Neutrophil (primary cell): Measurements from ENCODE around the gene ZMYND10.

Experiments used
- H3K27ac ChIP-seq: fragments of 200-600 bp; sonication (generic); 2 replicates; pipeline ENCODE4 v1.5.1; 2016; ENCODE audit warnings: mild to moderate bottlenecking, moderate library complexity
- H3K27me3 ChIP-seq: fragments of 200-600 bp; sonication (generic); 2 replicates; pipeline ENCODE4 v1.6.0; 2016; ENCODE audit warnings: mild to moderate bottlenecking
- H3K36me3 ChIP-seq: fragments of 200-600 bp; sonication (generic); 2 replicates; pipeline ENCODE4 v1.5.1; 2017
- H3K4me1 ChIP-seq, 2 experiments: fragments of 200-600 bp in 1 of 2; sonication (generic) in 1 of 2; 1 replicate in 1 of 2; 2 replicates in 1 of 2; pipeline versions ENCODE4 v1.5.1 to v1.6.1; 2013 to 2016; ENCODE audit warnings: low read depth in 1 of 2, low read length in 1 of 2, mild to moderate bottlenecking in 1 of 2, moderate library complexity in 1 of 2; ENCODE audit not compliant: control insufficient read depth in 1 of 2, insufficient read depth in 1 of 2
- H3K4me3 ChIP-seq, 2 experiments: fragments of 200-600 bp in 1 of 2; sonication (generic) in 1 of 2; 1 replicate in 1 of 2; 2 replicates in 1 of 2; pipeline ENCODE4 v1.5.1; 2013 to 2016; ENCODE audit warnings: low read depth in 1 of 2, low read length in 1 of 2, mild to moderate bottlenecking in 1 of 2, moderate library complexity in 1 of 2
- H3K9me3 ChIP-seq: fragments of 200-600 bp; sonication (generic); 2 replicates; pipeline ENCODE4 v1.5.1; 2016
- TF ChIP-seq, protein P1 (sequence below): fragments of 200-600 bp; sonication (generic); IDR thresholded peaks from 2 replicates; pipeline ENCODE4 v1.5.1; 2016; ENCODE audit warnings: antibody characterized with exemption

Gene ZMYND10

DNA sequence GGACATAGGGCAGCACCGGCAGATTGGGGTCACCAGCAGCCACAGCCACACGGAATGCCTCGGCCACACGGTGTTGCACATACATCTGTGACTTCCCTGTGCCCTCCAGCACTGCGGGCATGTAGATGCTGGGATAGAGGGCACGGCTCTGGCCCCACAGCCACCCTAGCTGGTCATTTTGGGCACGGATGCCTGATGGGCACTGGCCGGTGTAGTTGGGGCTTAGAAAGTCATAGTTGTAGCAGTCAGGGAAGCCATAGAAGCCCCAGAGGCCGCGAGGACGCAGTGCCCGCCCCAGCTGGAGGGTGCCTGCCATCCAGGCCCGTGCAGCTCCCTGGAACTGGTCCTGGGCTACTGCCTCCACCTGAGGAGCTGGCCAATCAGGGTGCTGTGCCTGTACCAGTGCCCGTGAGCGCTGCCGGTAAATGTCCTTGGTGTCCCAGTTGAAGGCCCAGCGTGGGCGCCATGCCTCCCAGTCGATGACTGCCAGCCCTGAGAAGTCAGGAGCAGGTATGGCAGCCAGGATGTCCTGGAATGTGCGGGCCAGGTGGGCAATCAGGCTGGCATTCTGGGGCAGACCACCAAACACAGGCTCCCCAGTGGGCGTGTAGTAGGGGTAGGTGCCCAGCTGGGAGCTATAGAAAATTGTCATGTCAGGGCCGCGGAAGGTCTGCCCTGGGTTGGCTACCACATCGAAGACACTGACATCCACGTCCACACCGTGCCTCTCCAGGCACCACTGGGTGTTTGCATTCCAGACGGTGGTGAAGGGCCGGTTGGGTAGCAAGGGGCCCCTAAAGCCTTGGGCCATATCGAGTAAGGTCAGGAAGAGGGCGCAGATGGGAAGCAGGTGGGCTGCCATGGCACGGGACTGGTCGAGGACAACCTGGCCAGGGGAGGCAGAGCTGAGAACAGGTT lies 43.2 kb downstream of the ZMYND10 start:
- H3K9me3 ChIP-seq, result no peaks in the 10 kb centered on the region
- H3K36me3 ChIP-seq, result no peaks in the 10 kb centered on the region
- TF ChIP-seq, protein P1, sequence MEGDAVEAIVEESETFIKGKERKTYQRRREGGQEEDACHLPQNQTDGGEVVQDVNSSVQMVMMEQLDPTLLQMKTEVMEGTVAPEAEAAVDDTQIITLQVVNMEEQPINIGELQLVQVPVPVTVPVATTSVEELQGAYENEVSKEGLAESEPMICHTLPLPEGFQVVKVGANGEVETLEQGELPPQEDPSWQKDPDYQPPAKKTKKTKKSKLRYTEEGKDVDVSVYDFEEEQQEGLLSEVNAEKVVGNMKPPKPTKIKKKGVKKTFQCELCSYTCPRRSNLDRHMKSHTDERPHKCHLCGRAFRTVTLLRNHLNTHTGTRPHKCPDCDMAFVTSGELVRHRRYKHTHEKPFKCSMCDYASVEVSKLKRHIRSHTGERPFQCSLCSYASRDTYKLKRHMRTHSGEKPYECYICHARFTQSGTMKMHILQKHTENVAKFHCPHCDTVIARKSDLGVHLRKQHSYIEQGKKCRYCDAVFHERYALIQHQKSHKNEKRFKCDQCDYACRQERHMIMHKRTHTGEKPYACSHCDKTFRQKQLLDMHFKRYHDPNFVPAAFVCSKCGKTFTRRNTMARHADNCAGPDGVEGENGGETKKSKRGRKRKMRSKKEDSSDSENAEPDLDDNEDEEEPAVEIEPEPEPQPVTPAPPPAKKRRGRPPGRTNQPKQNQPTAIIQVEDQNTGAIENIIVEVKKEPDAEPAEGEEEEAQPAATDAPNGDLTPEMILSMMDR, result no peak
- H3K4me3 ChIP-seq, result no peak overlapping the region
- H3K4me1 ChIP-seq, result peaks cover 34 to 37% of the 10 kb centered on the region in 2 experiments
- H3K27me3 ChIP-seq, result no peaks in the 10 kb centered on the region
- no peak overlapping the region for H3K27ac ChIP-seq

DNA sequence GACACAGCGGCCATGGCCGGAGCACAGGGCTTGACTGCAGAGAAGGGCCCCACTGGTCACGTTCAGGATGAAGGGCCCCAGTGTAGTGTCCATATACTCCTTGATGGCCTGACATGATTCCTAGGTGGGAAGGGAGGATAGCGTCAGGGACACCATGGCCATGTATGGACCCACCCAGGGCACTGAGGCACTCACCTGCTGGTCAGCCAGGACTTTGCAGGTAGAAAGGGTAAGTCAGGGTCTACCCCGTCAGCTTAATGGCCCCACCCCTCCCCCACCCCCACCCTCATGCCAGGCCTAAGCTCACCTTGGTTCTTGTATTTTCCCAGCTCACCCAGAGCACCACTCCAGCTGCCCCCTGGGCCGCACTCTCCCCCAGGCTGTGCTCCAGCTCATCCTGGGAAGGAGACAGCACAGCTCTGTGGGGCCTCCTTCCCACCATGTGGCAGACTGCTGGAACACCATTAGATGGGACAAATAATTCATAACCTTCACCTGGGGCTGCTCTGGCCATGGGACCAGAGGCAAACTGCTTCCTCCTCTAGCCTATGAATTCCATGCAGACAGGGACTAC lies 44.8 kb downstream of the ZMYND10 start:
- Histone ChIP-seq H3K27ac (peak overlapping the region; percentile 97), H3K4me3 (peak overlapping the region; percentile 72 to 80)

DNA sequence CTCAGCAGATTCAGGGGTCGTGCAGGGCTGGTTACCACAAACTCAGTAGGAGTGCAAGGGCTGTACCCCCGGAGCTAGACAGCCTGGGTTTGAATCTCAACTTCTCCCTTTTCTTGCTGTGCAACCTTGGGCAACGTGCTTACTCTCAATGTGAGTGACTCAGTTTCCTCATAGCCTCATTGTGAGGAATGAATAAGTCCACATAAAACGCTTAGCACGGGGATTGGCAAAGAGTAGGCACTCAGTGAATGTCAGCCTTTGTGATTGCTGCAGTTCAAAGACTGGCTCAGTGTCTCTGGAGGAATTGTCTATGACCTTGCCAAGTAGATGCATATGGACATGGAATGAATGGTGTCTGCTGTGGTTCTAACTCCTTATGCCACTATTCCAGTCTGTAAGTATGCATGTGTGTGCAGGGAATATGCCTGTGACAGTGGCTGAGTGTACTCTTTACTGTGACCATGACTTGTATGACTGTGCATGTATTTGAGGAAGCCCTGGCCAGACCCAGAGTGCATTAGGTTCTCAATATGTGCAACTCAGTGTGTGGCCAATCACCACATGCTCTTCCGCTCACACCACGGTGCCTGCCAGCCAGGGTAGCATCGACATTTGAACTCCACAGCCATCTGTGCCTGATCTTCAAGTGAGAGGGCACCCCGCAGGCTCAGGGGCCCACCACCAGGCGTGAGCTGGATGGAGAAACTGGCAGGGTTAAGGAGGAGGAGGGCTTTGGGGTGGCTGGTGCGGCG lies 45.4 kb downstream of the ZMYND10 start:
- H3K27me3 ChIP-seq, result no peaks in the 10 kb centered on the region
- H3K9me3 ChIP-seq, result no peaks in the 10 kb centered on the region
- TF ChIP-seq, protein P1, result no peak
- H3K4me1 ChIP-seq, result peaks cover 37 to 40% of the 10 kb centered on the region in 2 experiments
- peak overlapping the region; percentile 97 for H3K27ac ChIP-seq
- H3K4me3 ChIP-seq, result peak overlapping the region; percentile 72 to 80
- H3K36me3 ChIP-seq, result no peaks in the 10 kb centered on the region

More for the DNA sequence above, 44.8 kb downstream of the ZMYND10 start:
- Histone ChIP-seq H3K27me3 (no peaks in the 10 kb centered on the region), H3K9me3 (no peaks in the 10 kb centered on the region), H3K4me1 (peaks cover 37 to 40% of the 10 kb centered on the region in 2 experiments), H3K36me3 (no peaks in the 10 kb centered on the region)
- TF ChIP-seq, protein P1, result no peak

DNA sequence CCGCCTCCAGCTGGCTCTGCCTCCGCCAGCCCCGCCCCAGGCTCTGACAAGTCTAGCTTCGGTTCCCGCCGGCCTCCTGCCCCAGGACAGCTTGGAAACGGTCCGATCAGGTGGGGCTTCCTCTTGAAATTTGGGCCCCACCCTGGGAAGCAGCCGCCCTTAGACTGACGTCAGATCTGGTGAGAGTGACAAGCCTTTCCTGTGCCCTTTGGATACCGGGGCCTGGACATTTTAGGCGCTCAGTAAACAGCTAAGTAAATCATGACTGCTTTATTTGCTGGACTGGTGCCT lies 45.9 kb downstream of the ZMYND10 start:
- Histone ChIP-seq H3K4me1 (peaks cover 37 to 40% of the 10 kb centered on the region in 2 experiments), H3K9me3 (no peaks in the 10 kb centered on the region), H3K36me3 (no peaks in the 10 kb centered on the region), H3K27me3 (no peaks in the 10 kb centered on the region), H3K4me3 (peak overlapping the region; percentile 72 to 80), H3K27ac (peak overlapping the region; percentile 97)
- TF ChIP-seq, protein P1, result no peak

DNA sequence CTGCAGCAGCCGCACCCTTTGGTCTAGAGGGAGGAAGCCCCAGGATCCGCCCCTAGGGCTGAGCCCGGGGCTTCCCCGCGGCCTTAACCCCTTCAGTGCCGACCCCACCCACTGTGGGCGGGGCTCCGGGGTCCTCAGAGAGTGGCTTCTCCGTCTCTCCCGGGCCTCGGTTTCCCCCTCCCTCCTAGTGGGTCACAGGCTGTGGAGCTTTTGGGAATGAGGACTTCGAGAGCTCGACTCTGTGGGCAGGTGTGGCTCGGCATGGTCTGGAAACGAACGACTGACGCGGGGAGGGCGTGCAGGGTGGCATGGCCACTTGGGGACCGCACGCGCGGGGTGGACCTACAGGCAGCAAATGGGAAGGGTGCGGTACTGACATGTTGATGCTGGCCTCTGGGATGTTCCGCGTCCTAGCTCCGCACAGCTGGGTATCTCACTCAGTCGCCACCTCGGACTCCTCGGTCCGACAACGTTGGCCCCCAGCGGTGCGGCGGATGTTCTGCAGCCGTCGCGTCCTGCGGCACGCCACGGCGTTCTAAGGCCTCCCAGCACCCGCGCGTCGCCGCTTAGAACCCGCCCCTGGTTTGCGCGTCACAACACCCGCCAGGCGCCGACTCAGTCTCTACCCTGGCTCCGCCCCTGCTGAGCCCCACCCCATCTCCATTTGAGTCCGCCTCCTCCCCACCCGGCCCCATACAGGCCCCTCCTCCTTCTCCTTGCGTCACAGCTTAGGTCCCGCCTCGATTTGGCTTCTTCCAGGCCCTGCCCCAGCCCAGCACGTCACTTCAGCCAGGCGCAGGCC lies 46.5 kb downstream of the ZMYND10 start, which contains the start of the genes HYAL3 and NAA80:
HYAL3 (minus strand) TSS at position 570 of the 802 bp plus-strand sequence. CDS start 3,803 bp downstream, outside the sequence.
NAA80 (minus strand) TSS at position 570 of the 802 bp plus-strand sequence. CDS start 1,942 bp downstream, outside the sequence.
- H3K27me3 ChIP-seq, result no peaks in the 10 kb centered on the region
- no peaks in the 10 kb centered on the region for H3K9me3 ChIP-seq
- no peaks in the 10 kb centered on the region for H3K36me3 ChIP-seq
- TF ChIP-seq, protein P1, result peak; percentile 92
- peak within 1 kb of the TSS; percentile 72 to 80 for H3K4me3 ChIP-seq
- H3K27ac ChIP-seq, result peak within 1 kb of the TSS; percentile 97
- peaks cover 37 to 40% of the 10 kb centered on the region in 2 experiments for H3K4me1 ChIP-seq
